Measurements from ENCODE around the gene PRDM16.
A peak's percentile ranks its signal among the peaks of the same experiment; 100 is the strongest.

DNA sequence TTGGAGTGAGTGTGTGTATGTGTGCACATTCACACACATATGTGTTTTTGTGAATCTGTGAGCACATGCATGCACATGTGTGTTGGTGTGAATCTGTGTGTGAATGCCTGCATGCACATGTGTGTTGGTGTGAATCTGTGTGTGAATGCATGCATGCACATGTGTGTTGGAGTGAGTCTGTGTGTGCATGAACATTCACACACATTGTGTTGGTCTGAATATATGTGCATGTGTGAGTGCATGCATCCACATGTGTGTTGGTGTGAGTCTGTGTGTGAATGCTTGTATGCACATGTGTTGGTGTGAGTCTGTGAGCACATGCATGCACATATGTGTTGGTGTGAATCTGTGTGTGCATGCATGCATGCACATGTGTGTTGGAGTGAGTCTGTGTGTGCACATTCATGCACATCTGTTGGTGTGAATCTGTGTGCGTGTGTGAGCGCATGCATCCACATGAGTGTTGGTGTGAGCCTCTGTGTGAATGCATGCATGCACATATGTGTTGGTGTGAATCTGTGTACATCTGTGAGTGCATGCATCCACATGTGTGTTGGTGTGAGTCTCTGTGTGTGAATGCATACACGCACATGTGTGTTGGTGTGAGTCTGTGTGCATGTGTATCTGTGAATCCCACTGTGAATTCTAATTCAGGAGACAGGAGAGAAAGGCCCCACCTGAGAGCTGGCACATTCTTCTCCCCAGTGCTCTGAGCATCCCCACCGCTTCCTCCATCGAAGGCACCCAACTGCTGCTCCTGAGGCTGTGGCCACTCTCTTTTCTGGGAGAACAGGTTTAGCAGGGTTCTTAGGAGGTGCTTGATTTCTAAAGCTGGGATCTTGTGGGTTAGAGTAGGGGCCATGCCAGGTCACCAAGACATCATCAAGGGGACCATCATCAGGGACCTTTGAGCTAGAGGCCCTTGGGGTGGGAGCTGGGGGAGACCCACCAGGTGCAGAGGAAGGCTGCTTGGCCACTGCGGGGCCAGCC lies 267.9 kb downstream of the PRDM16 start:
- TF ChIP-seq, protein P1, sequence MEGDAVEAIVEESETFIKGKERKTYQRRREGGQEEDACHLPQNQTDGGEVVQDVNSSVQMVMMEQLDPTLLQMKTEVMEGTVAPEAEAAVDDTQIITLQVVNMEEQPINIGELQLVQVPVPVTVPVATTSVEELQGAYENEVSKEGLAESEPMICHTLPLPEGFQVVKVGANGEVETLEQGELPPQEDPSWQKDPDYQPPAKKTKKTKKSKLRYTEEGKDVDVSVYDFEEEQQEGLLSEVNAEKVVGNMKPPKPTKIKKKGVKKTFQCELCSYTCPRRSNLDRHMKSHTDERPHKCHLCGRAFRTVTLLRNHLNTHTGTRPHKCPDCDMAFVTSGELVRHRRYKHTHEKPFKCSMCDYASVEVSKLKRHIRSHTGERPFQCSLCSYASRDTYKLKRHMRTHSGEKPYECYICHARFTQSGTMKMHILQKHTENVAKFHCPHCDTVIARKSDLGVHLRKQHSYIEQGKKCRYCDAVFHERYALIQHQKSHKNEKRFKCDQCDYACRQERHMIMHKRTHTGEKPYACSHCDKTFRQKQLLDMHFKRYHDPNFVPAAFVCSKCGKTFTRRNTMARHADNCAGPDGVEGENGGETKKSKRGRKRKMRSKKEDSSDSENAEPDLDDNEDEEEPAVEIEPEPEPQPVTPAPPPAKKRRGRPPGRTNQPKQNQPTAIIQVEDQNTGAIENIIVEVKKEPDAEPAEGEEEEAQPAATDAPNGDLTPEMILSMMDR (tag by site-specific recombination; IDR thresholded peaks at IDR 0.05) = no peak
- TF ChIP-seq ZNF555 (tag by site-specific recombination; conservative IDR thresholded peaks at IDR 0.05) (no peak), ZNF274 (IDR thresholded peaks at IDR 0.05; ENCODE audit: low read length) (no peak), ZNF274 (tag by site-specific recombination; IDR thresholded peaks at IDR 0.05; ENCODE audit: borderline replicate concordance) (no peak), ZEB2 (tag by site-specific recombination; IDR thresholded peaks at IDR 0.05) (no peak), ZNF121 (tag by site-specific recombination; IDR thresholded peaks at IDR 0.05) (no peak), ZNF501 (tag by site-specific recombination; IDR thresholded peaks at IDR 0.05) (no peak), ZNF777 (tag by site-specific recombination; IDR thresholded peaks at IDR 0.05; ENCODE audit: borderline replicate concordance) (no peak), ZNF184 (tag by site-specific recombination; IDR thresholded peaks at IDR 0.05) (no peak), SP3 (tag by site-specific recombination; IDR thresholded peaks at IDR 0.05) (no peak), MZF1 (tag by site-specific recombination; IDR thresholded peaks at IDR 0.05; ENCODE audit: borderline replicate concordance) (no peak)
- TF ChIP-seq, protein P2, sequence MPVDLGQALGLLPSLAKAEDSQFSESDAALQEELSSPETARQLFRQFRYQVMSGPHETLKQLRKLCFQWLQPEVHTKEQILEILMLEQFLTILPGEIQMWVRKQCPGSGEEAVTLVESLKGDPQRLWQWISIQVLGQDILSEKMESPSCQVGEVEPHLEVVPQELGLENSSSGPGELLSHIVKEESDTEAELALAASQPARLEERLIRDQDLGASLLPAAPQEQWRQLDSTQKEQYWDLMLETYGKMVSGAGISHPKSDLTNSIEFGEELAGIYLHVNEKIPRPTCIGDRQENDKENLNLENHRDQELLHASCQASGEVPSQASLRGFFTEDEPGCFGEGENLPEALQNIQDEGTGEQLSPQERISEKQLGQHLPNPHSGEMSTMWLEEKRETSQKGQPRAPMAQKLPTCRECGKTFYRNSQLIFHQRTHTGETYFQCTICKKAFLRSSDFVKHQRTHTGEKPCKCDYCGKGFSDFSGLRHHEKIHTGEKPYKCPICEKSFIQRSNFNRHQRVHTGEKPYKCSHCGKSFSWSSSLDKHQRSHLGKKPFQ (tag by site-specific recombination; IDR thresholded peaks at IDR 0.05) = peak; percentile 99
- TF ChIP-seq, protein P3, sequence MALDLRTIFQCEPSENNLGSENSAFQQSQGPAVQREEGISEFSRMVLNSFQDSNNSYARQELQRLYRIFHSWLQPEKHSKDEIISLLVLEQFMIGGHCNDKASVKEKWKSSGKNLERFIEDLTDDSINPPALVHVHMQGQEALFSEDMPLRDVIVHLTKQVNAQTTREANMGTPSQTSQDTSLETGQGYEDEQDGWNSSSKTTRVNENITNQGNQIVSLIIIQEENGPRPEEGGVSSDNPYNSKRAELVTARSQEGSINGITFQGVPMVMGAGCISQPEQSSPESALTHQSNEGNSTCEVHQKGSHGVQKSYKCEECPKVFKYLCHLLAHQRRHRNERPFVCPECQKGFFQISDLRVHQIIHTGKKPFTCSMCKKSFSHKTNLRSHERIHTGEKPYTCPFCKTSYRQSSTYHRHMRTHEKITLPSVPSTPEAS (tag by site-specific recombination; IDR thresholded peaks at IDR 0.05) = no peak
